ENCODE measurements around the gene RPP38.

Gene RPP38

GRCh38 chr10:15113766-15114165 lies 16.6 kb downstream of the RPP38 start:
- no peak for DNase-seq

- no peak for DNase-seq
Measured at GRCh38 chr10:15116225-15116624, 19.1 kb downstream of the RPP38 start.

GRCh38 chr10:15118615-15119014 lies 21.5 kb downstream of the RPP38 start:
- DNase-seq = peak; percentile 58

- no peak for DNase-seq
Measured at GRCh38 chr10:15120523-15120922, 23.4 kb downstream of the RPP38 start.

GRCh38 chr10:15121707-15122106 lies 24.6 kb downstream of the RPP38 start:
- no peak for DNase-seq

GRCh38 chr10:15122477-15123030 lies 25.4 kb downstream of the RPP38 start:
- DNase-seq = no peak

GRCh38 chr10:15123749-15124184 lies 26.6 kb downstream of the RPP38 start:
- DNase-seq = peak; percentile 13

GRCh38 chr10:15124190-15124589 lies 27.0 kb downstream of the RPP38 start:
- DNase-seq = no peak

GRCh38 chr10:15124908-15125307 lies 27.8 kb downstream of the RPP38 start:
- no peak for DNase-seq

GRCh38 chr10:15131330-15131729 lies 34.2 kb downstream of the RPP38 start:
- DNase-seq = no peak

GRCh38 chr10:15136129-15137035 lies 39.2 kb downstream of the RPP38 start:
- no peak for DNase-seq

- no peak for DNase-seq
Measured at GRCh38 chr10:15137036-15137359, 39.8 kb downstream of the RPP38 start.

- no peak for DNase-seq
Measured at GRCh38 chr10:15137636-15138035, 40.5 kb downstream of the RPP38 start.

- DNase-seq = no peak
Measured at GRCh38 chr10:15140698-15141097, 43.5 kb downstream of the RPP38 start.

GRCh38 chr10:15141136-15142054 lies 44.2 kb downstream of the RPP38 start:
- DNase-seq = peak; percentile 54

GRCh38 chr10:15144788-15145187 lies 47.6 kb downstream of the RPP38 start:
- DNase-seq = no peak

- DNase-seq = no peak
Measured at GRCh38 chr10:15146366-15146765, 49.2 kb downstream of the RPP38 start.

- no peak for DNase-seq
Measured at GRCh38 chr10:15147594-15148392, 50.6 kb downstream of the RPP38 start.

- DNase-seq = no peak
Measured at GRCh38 chr10:15149042-15149771, 52.1 kb downstream of the RPP38 start.

- DNase-seq = no peak
Measured at GRCh38 chr10:15150563-15150962, 53.4 kb downstream of the RPP38 start.

GRCh38 chr10:15152556-15152955 lies 55.4 kb downstream of the RPP38 start:
- DNase-seq = no peak
